GM18498 (cell line): ENCODE results near the gene MEIS3.

Source experiments
- ATAC-seq: cut with Tn5 transposase; IDR thresholded peaks from one replicate; pipeline ENCODE4 v1.9.1; 2021; ENCODE audit warnings: mild to moderate bottlenecking, moderate library complexity; ENCODE audit not compliant: unreplicated experiment

Gene MEIS3

GRCh38 chr19:47419030-47419783 is at the start of gene MEIS3:
TSS of gene MEIS3 (minus strand) at chr19:47419527. CDS start at chr19:47419081, 446 bp downstream.
- no peak for ATAC-seq

GRCh38 chr19:47467914-47468313 is 48.6 kb upstream of the MEIS3 start:
- ATAC-seq: no peak

- ATAC-seq: no peak
Observed at GRCh38 chr19:47465957-47466356, 46.6 kb upstream of the MEIS3 start.

- no peak for ATAC-seq
Observed at GRCh38 chr19:47464675-47465419, 45.5 kb upstream of the MEIS3 start.

- no peak for ATAC-seq
Observed at GRCh38 chr19:47461876-47462275, 42.5 kb upstream of the MEIS3 start.

- no peak for ATAC-seq
Observed at GRCh38 chr19:47459477-47459876, 40.1 kb upstream of the MEIS3 start.

GRCh38 chr19:47458672-47459071 is 39.3 kb upstream of the MEIS3 start:
- ATAC-seq: no peak

- ATAC-seq: no peak
Observed at GRCh38 chr19:47456721-47457474, 37.6 kb upstream of the MEIS3 start.

GRCh38 chr19:47450478-47450877 is 31.2 kb upstream of the MEIS3 start:
- no peak for ATAC-seq

- ATAC-seq: no peak
Observed at GRCh38 chr19:47448360-47448727, 29.0 kb upstream of the MEIS3 start.

- no peak for ATAC-seq
Observed at GRCh38 chr19:47447470-47448359, 28.4 kb upstream of the MEIS3 start.

GRCh38 chr19:47446534-47447469 is 27.5 kb upstream of the MEIS3 start:
- no peak for ATAC-seq

- ATAC-seq: no peak
Observed at GRCh38 chr19:47445937-47446402, 26.6 kb upstream of the MEIS3 start.

- no peak for ATAC-seq
Observed at GRCh38 chr19:47445527-47445926, 26.2 kb upstream of the MEIS3 start.

- ATAC-seq: no peak
Observed at GRCh38 chr19:47444388-47444821, 25.1 kb upstream of the MEIS3 start.

- ATAC-seq: no peak
Observed at GRCh38 chr19:47443331-47443730, 24.0 kb upstream of the MEIS3 start.

GRCh38 chr19:47438793-47439220 is 19.5 kb upstream of the MEIS3 start:
- ATAC-seq: no peak

- no peak for ATAC-seq
Observed at GRCh38 chr19:47437500-47437899, 18.2 kb upstream of the MEIS3 start.

GRCh38 chr19:47436712-47437401 is 17.5 kb upstream of the MEIS3 start:
- peak; percentile 56 for ATAC-seq
